Measurements from ENCODE around the gene SDCBP2.

Gene SDCBP2

DNA sequence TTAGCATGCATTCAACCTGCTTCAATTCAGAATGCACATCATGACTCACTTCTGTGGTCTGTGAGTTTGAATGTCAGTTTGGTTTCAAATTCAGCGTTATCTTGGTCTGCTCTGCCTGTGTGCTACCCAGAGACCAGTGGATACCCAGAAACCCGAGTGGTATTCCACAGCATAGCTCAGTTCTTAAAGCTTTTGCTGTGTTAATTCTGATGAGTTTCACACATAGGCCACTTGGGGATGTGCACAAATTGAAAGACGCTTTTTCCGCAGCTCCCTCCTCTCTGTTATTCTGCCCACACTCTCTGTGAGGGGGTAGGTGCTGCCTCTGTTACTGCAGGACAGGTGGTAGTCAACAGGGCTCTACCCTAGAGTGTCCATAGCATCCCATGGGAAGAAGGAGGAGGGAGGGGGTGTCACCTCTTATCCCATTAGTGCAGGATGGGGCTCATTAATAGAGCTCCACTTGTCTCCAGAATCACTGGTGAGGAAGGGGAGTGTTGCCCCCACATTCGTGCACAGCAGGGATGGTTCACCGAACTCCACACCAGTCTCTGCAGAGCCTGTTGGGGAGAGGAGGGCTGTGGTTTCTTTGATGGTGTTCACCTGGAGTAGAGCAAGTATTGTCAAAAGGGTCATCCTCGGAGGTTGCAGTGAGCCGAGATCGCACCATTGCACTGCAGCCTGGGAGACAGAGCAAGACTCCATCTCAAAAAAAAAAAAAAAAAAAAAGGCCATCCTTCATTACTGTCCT lies 29.2 kb upstream of the SDCBP2 start:
- no peak for TF ChIP-seq EZH2phosphoT487 (IDR thresholded peaks at IDR 0.05; ENCODE audit: low read depth)
- TF ChIP-seq, protein P1, sequence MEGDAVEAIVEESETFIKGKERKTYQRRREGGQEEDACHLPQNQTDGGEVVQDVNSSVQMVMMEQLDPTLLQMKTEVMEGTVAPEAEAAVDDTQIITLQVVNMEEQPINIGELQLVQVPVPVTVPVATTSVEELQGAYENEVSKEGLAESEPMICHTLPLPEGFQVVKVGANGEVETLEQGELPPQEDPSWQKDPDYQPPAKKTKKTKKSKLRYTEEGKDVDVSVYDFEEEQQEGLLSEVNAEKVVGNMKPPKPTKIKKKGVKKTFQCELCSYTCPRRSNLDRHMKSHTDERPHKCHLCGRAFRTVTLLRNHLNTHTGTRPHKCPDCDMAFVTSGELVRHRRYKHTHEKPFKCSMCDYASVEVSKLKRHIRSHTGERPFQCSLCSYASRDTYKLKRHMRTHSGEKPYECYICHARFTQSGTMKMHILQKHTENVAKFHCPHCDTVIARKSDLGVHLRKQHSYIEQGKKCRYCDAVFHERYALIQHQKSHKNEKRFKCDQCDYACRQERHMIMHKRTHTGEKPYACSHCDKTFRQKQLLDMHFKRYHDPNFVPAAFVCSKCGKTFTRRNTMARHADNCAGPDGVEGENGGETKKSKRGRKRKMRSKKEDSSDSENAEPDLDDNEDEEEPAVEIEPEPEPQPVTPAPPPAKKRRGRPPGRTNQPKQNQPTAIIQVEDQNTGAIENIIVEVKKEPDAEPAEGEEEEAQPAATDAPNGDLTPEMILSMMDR (IDR thresholded peaks at IDR 0.05; ENCODE audit: low read depth, low read length), result no peak
- Histone ChIP-seq H3K27me3 (ENCODE audit: low read depth, low read length) (no peaks in the 10 kb centered on the region), H3K27ac (ENCODE audit: low read length) (no peak overlapping the region), H3K9ac (ENCODE audit: low read length) (no peak overlapping the region), H3K9me3 (ENCODE audit: insufficient read depth, low read length) (no peaks in the 10 kb centered on the region), H3K4me1 (ENCODE audit: low read length) (no peaks in the 10 kb centered on the region), H3K4me3 (ENCODE audit: low read length) (no peak overlapping the region), H3K79me2 (ENCODE audit: low read length) (no peaks in the 10 kb centered on the region), H3K36me3 (replicated peaks; ENCODE audit: low read depth, low read length) (peaks cover 47% of the 10 kb centered on the region), H2AFZ (ENCODE audit: low read depth, low read length) (no peak overlapping the region), H4K20me1 (ENCODE audit: insufficient read depth, low read length) (peaks cover 10% of the 10 kb centered on the region; the same call in 1 of the 2 replicates), H3K4me2 (ENCODE audit: low read length) (no peak overlapping the region)

DNA sequence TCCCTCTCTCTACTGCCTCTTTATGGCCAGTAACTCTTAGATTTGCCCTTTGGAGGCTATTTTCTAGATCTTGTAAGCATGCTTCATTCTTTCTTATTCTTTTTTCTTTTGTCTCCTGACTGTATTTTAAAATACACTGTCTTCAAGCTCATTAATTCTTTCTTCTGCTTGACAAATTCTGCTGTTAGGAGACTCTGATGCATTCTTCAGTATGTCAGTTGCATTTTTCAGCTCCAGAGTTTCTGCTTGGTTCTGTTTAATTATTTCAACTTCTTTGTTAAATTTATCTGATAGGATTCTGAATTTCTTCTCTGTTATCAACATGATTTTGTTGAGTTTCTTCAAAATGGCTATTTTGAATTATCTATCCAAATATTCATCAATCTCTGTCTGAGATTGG lies 25.0 kb upstream of the SDCBP2 start:
- Histone ChIP-seq H3K9me3 (ENCODE audit: insufficient read depth, low read length) (no peaks in the 10 kb centered on the region), H3K4me2 (ENCODE audit: low read length) (no peak overlapping the region), H3K79me2 (ENCODE audit: low read length) (no peaks in the 10 kb centered on the region), H4K20me1 (ENCODE audit: insufficient read depth, low read length) (no peaks in the 10 kb centered on the region), H3K9ac (ENCODE audit: low read length) (no peak overlapping the region), H3K27me3 (ENCODE audit: low read depth, low read length) (no peaks in the 10 kb centered on the region), H3K4me1 (ENCODE audit: low read length) (no peaks in the 10 kb centered on the region), H3K27ac (ENCODE audit: low read length) (no peak overlapping the region), H3K4me3 (ENCODE audit: low read length) (no peak overlapping the region), H3K36me3 (replicated peaks; ENCODE audit: low read depth, low read length) (peaks cover 32% of the 10 kb centered on the region), H2AFZ (ENCODE audit: low read depth, low read length) (no peak overlapping the region)
- TF ChIP-seq, protein P1 (IDR thresholded peaks at IDR 0.05; ENCODE audit: low read depth, low read length), result no peak
- no peak for TF ChIP-seq EZH2phosphoT487 (IDR thresholded peaks at IDR 0.05; ENCODE audit: low read depth)

DNA sequence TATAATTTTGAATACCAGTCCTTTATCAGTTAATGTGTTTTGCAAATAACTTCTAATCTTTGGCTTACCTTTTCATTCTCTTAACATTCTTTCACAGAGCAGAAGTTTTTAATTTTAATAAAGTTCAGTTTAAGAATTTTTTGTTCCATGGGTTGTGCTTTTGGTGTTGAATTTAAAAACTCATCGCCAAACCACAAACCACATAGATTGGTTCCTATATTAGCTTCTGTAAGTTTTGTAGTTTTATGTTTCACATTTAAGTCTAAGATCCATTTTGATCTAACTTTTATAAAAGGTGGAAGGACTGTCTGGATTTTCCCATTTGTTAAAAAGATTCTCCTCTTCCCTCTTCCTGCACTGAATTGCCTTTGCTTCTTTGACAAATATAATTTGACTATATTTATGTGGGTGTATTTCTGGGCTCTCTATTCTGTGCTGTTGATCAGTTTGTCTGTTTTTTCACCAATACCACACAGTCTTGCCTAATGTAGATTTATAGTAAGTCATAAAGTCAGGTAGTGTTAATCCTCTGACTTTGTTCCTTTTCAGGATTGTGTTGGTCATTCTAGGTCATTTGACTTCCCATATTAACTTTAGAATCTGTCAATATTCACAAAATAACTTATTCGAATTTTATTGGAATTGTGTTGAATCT lies 17.5 kb upstream of the SDCBP2 start:
- Histone ChIP-seq H3K36me3 (replicated peaks; ENCODE audit: low read depth, low read length) (peaks cover 3% of the 10 kb centered on the region), H3K27ac (ENCODE audit: low read length) (no peak overlapping the region), H3K27me3 (ENCODE audit: low read depth, low read length) (no peaks in the 10 kb centered on the region), H4K20me1 (ENCODE audit: insufficient read depth, low read length) (no peaks in the 10 kb centered on the region), H3K9ac (ENCODE audit: low read length) (no peak overlapping the region), H3K4me2 (ENCODE audit: low read length) (no peak overlapping the region), H3K4me1 (ENCODE audit: low read length) (no peaks in the 10 kb centered on the region), H3K4me3 (ENCODE audit: low read length) (no peak overlapping the region), H3K79me2 (ENCODE audit: low read length) (no peaks in the 10 kb centered on the region), H3K9me3 (ENCODE audit: insufficient read depth, low read length) (no peaks in the 10 kb centered on the region), H2AFZ (ENCODE audit: low read depth, low read length) (no peak overlapping the region)
- no peak for TF ChIP-seq EZH2phosphoT487 (IDR thresholded peaks at IDR 0.05; ENCODE audit: low read depth)
- TF ChIP-seq, protein P1 (IDR thresholded peaks at IDR 0.05; ENCODE audit: low read depth, low read length), result no peak

DNA sequence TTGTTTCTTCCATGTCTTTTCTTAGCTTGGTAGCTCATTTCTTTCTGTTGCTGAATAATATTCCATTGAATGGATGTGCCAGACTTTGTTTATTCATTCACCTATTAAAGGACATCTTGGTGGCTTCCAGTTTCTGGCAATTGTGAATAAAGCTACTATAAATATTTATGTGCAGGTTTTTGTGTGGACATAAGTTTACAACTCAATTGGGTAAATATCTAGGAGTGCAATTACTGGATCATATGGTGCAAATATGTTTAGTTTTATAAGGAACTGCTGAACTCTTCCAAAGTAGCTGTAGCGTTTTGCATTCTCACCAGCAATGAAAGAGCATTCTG lies 16.8 kb upstream of the SDCBP2 start:
- Histone ChIP-seq H3K79me2 (ENCODE audit: low read length) (no peaks in the 10 kb centered on the region), H2AFZ (ENCODE audit: low read depth, low read length) (no peak overlapping the region), H3K27me3 (ENCODE audit: low read depth, low read length) (no peaks in the 10 kb centered on the region), H3K9ac (ENCODE audit: low read length) (no peak overlapping the region), H4K20me1 (ENCODE audit: insufficient read depth, low read length) (no peaks in the 10 kb centered on the region), H3K36me3 (replicated peaks; ENCODE audit: low read depth, low read length) (peaks cover 3% of the 10 kb centered on the region), H3K4me2 (ENCODE audit: low read length) (no peak overlapping the region), H3K4me1 (ENCODE audit: low read length) (no peaks in the 10 kb centered on the region), H3K4me3 (ENCODE audit: low read length) (no peak overlapping the region), H3K27ac (ENCODE audit: low read length) (no peak overlapping the region), H3K9me3 (ENCODE audit: insufficient read depth, low read length) (no peaks in the 10 kb centered on the region)
- TF ChIP-seq, protein P1 (IDR thresholded peaks at IDR 0.05; ENCODE audit: low read depth, low read length), result no peak
- no peak for TF ChIP-seq EZH2phosphoT487 (IDR thresholded peaks at IDR 0.05; ENCODE audit: low read depth)

Data from OCI-LY3 (cell line).